Measurements from ENCODE around the gene UNC5C. TPM values are rescaled to one million over a fixed set of nuclear protein-coding genes. Genes with fewer than 3 reads are reported as not detected.

Gene UNC5C
- total and polyA plus RNA-seq, 2 experiments from 2014 or later, result 3.5 to 16.0 TPM

GRCh38 chr4:95411371-95412088 is 137.2 kb downstream of the UNC5C start:
- no peak for TF ChIP-seq EZH2 (IDR thresholded peaks at IDR 0.05; ENCODE audit: borderline replicate concordance)
- TF ChIP-seq CTCF (IDR thresholded peaks at IDR 0.05; ENCODE audit: poor library complexity), result no peak
- no peak for TF ChIP-seq EZH2phosphoT487 (IDR thresholded peaks at IDR 0.05; ENCODE audit: low read depth, severe bottlenecking, unreplicated experiment)
- no peaks in the 10 kb centered on the region for H3K36me3 ChIP-seq (replicated peaks; ENCODE audit: insufficient read depth, low read depth)
- H3K4me2 ChIP-seq, result no peak overlapping the region
- H3K4me3 ChIP-seq, result no peak overlapping the region
- H3K9me2 ChIP-seq (replicated peaks; ENCODE audit: insufficient read depth), result no peaks in the 10 kb centered on the region
- no peaks in the 10 kb centered on the region for H3K9me3 ChIP-seq (ENCODE audit: low read depth)
- 49% methylated on average over 4 of the region's 4 CpGs for WGBS (ENCODE audit: low lambda C conversion rate, missing lambda C conversion rate)
- H3K79me2 ChIP-seq, result no peaks in the 10 kb centered on the region
- H3K27me3 ChIP-seq, result no peaks in the 10 kb centered on the region
- H2AFZ ChIP-seq, result no peak overlapping the region
- DNase-seq (ENCODE audit: low spot score), result no peak
- H3K27ac ChIP-seq, result no peak overlapping the region
- peaks cover 9% of the 10 kb centered on the region for H3K4me1 ChIP-seq (ENCODE audit: insufficient read depth)
- no peaks in the 10 kb centered on the region for H4K20me1 ChIP-seq (ENCODE audit: insufficient read depth, poor library complexity, severe bottlenecking)

GRCh38 chr4:95410387-95410977 is 138.3 kb downstream of the UNC5C start:
- H3K27me3 ChIP-seq, result no peaks in the 10 kb centered on the region
- no peaks in the 10 kb centered on the region for H3K9me2 ChIP-seq (replicated peaks; ENCODE audit: insufficient read depth)
- WGBS (ENCODE audit: low lambda C conversion rate, missing lambda C conversion rate), result 90% methylated on average over 4 of the region's 4 CpGs
- no peak for DNase-seq (ENCODE audit: low spot score)
- no peaks in the 10 kb centered on the region for H3K9me3 ChIP-seq (ENCODE audit: low read depth)
- TF ChIP-seq EZH2phosphoT487 (IDR thresholded peaks at IDR 0.05; ENCODE audit: low read depth, severe bottlenecking, unreplicated experiment), result no peak
- no peak for TF ChIP-seq CTCF (IDR thresholded peaks at IDR 0.05; ENCODE audit: poor library complexity)
- TF ChIP-seq EZH2 (IDR thresholded peaks at IDR 0.05; ENCODE audit: borderline replicate concordance), result no peak
- no peak overlapping the region for H3K27ac ChIP-seq
- no peaks in the 10 kb centered on the region for H3K36me3 ChIP-seq (replicated peaks; ENCODE audit: insufficient read depth, low read depth)
- no peaks in the 10 kb centered on the region for H4K20me1 ChIP-seq (ENCODE audit: insufficient read depth, poor library complexity, severe bottlenecking)
- H2AFZ ChIP-seq, result no peak overlapping the region
- no peak overlapping the region for H3K4me3 ChIP-seq
- H3K4me2 ChIP-seq, result no peak overlapping the region
- peaks cover 9% of the 10 kb centered on the region for H3K4me1 ChIP-seq (ENCODE audit: insufficient read depth)
- H3K79me2 ChIP-seq, result no peaks in the 10 kb centered on the region

GRCh38 chr4:95409750-95410149 is 139.0 kb downstream of the UNC5C start:
- Histone ChIP-seq H4K20me1 (ENCODE audit: insufficient read depth, poor library complexity, severe bottlenecking) (no peaks in the 10 kb centered on the region), H3K9me3 (ENCODE audit: low read depth) (no peaks in the 10 kb centered on the region), H3K27me3 (no peaks in the 10 kb centered on the region), H3K27ac (no peak overlapping the region), H3K4me3 (no peak overlapping the region), H3K4me1 (ENCODE audit: insufficient read depth) (peaks cover 9% of the 10 kb centered on the region), H3K4me2 (no peak overlapping the region), H3K79me2 (no peaks in the 10 kb centered on the region), H2AFZ (no peak overlapping the region), H3K36me3 (replicated peaks; ENCODE audit: insufficient read depth, low read depth) (no peaks in the 10 kb centered on the region), H3K9me2 (replicated peaks; ENCODE audit: insufficient read depth) (no peaks in the 10 kb centered on the region)
- TF ChIP-seq EZH2 (IDR thresholded peaks at IDR 0.05; ENCODE audit: borderline replicate concordance) (no peak), CTCF (IDR thresholded peaks at IDR 0.05; ENCODE audit: poor library complexity) (no peak), EZH2phosphoT487 (IDR thresholded peaks at IDR 0.05; ENCODE audit: low read depth, severe bottlenecking, unreplicated experiment) (no peak)
- 88% methylated on average over 2 of the region's 2 CpGs for WGBS (ENCODE audit: low lambda C conversion rate, missing lambda C conversion rate)
- DNase-seq (ENCODE audit: low spot score), result no peak

Measured in hepatocyte (in vitro differentiated cells).